ENCODE measurements around the gene FOXI3.

Gene FOXI3

DNA sequence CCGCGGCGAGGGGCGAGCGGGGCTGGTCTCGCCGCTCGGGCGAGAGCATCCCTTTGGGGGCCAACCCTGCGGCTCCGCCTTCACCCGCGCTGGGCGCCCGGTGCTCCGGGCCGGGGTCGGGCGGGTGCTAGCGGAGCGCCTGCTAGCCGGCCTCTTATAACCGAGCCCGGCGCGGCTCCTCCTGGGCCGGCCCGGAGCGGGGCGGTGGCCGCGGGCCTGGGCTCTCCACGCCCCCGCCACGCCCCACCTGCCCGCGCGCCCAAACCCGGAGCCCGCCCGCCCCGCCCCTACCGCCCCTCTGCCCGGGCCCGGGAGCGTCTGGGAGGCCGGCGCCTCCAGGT lies at the start of gene FOXI3:
TSS of gene FOXI3 (minus strand) at position 129 of the 341 bp plus-strand sequence. CDS start 158 bp downstream, outside the sequence.
- DNase-seq (ENCODE audit: low read depth, low spot score), result no peak
- H3K4me3 ChIP-seq (ENCODE audit: low read depth, low read length), result no peak within 1 kb of the TSS
- TF ChIP-seq, protein P1, sequence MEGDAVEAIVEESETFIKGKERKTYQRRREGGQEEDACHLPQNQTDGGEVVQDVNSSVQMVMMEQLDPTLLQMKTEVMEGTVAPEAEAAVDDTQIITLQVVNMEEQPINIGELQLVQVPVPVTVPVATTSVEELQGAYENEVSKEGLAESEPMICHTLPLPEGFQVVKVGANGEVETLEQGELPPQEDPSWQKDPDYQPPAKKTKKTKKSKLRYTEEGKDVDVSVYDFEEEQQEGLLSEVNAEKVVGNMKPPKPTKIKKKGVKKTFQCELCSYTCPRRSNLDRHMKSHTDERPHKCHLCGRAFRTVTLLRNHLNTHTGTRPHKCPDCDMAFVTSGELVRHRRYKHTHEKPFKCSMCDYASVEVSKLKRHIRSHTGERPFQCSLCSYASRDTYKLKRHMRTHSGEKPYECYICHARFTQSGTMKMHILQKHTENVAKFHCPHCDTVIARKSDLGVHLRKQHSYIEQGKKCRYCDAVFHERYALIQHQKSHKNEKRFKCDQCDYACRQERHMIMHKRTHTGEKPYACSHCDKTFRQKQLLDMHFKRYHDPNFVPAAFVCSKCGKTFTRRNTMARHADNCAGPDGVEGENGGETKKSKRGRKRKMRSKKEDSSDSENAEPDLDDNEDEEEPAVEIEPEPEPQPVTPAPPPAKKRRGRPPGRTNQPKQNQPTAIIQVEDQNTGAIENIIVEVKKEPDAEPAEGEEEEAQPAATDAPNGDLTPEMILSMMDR (IDR thresholded peaks at IDR 0.05; ENCODE audit: low read depth, low read length), result no peak
- in situ Hi-C loops (cut with HindIII; ENCODE audit: low sequenced_read_pairs), result no loop called here

DNA sequence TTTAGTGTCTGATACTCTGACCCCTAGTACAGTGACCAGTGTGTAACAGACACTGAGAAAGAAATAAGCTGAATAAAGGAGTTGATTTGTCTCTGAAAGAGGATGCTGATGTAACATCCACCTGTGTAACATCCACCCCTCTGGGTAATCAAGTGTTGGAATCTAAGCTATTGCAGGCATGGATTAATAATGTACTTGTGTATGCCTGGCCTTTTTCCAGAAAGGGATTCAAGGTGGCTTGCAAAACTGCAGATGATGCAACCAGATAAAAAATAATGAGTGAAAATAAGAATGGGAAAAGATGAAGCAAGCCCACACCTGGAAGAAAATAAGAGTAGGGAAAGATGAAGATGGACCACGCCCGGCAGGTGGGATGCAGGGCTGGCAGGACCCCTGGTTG lies 48.2 kb upstream of the FOXI3 start:
- in situ Hi-C loops (cut with HindIII; ENCODE audit: low sequenced_read_pairs), result no loop called here
- no peak for DNase-seq (ENCODE audit: low read depth, low spot score)
- H3K4me3 ChIP-seq (ENCODE audit: low read depth, low read length), result no peak overlapping the region
- TF ChIP-seq, protein P1 (IDR thresholded peaks at IDR 0.05; ENCODE audit: low read depth, low read length), result no peak

DNA sequence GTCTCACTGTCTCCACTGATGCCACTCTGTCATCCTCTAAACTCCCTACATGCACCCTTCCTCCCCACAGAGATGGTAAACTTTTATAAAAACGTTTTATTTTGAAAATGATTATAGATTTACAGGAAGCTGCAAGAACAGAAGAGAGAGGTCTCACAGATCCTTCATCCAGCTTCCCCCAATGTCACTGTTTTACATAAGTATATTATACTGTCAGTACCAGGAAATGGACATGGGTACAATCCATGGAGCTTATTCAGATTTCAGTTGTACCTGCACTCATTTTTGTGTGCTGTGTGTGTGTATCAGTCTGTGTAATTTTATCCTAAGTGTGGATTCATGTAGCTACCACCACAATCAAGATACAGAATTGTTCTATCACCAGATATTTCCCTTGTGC lies 46.7 kb upstream of the FOXI3 start:
- in situ Hi-C loops (cut with HindIII; ENCODE audit: low sequenced_read_pairs), result no loop called here
- TF ChIP-seq, protein P1 (IDR thresholded peaks at IDR 0.05; ENCODE audit: low read depth, low read length), result no peak
- H3K4me3 ChIP-seq (ENCODE audit: low read depth, low read length), result no peak overlapping the region
- DNase-seq (ENCODE audit: low read depth, low spot score), result no peak

DNA sequence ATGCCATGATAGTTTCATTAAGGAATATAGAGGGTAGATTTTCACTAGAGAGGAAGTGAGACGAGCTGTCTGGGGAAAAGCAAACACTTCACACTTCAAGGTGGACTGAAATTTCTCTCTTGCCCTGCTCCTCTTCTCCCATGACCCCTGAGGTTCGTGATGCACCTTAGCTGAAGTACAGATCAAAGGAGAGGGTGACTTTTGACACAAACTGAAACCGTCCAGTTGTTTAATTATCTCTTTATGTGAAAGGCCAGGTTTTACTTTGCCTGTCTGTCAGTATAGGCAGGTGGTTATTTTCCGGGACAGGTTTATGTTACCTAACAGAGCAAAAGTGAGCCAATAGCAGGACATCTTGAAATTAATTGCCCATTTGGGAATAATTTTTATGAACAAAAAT lies 41.0 kb upstream of the FOXI3 start:
- H3K4me3 ChIP-seq (ENCODE audit: low read depth, low read length), result no peak overlapping the region
- no peak for DNase-seq (ENCODE audit: low read depth, low spot score)
- TF ChIP-seq, protein P1 (IDR thresholded peaks at IDR 0.05; ENCODE audit: low read depth, low read length), result no peak
- in situ Hi-C loops (cut with HindIII; ENCODE audit: low sequenced_read_pairs), result no loop called here

DNA sequence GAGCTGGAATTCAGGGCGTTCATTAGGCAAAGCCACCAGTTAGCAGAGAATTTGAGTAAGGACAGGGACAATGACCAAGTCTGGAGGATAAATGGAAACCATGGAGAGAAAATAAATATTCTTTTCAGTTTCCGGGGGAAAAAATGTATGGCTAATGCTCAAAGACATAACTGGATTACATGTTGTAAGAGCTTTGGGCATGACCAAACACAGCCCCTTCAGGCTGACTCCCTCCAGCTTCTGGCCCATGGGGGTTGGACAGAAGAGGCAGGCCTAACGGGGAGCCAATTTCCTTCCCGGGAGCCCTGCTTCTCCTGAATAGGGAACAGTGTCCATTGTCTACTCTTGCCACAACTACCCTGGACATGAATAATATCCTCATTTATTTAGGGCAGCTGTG lies 39.5 kb upstream of the FOXI3 start:
- no peak for DNase-seq (ENCODE audit: low read depth, low spot score)
- H3K4me3 ChIP-seq (ENCODE audit: low read depth, low read length), result no peak overlapping the region
- in situ Hi-C loops (cut with HindIII; ENCODE audit: low sequenced_read_pairs), result no loop called here
- TF ChIP-seq, protein P1 (IDR thresholded peaks at IDR 0.05; ENCODE audit: low read depth, low read length), result no peak

DNA sequence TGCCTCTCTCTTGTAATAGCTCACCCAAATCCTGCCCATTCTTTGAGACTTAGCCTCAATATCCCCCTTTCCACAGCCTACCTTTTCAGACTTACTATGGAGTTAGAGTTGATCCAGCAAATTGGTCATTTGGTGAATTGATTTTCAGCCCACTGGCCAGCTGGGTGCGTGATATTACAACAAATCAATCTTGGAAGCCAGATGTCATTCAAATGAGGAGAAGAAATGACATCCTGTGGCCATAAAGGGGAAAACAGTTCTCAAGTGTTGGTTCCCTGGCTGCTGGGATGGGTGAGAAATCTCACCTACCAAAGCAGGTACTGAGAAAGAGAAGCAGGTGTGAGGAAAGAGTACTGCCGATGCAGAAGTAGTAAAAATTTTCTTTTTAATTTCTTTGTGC lies 36.7 kb upstream of the FOXI3 start:
- in situ Hi-C loops (cut with HindIII; ENCODE audit: low sequenced_read_pairs), result no loop called here
- no peak for DNase-seq (ENCODE audit: low read depth, low spot score)
- TF ChIP-seq, protein P1 (IDR thresholded peaks at IDR 0.05; ENCODE audit: low read depth, low read length), result no peak
- H3K4me3 ChIP-seq (ENCODE audit: low read depth, low read length), result no peak overlapping the region

DNA sequence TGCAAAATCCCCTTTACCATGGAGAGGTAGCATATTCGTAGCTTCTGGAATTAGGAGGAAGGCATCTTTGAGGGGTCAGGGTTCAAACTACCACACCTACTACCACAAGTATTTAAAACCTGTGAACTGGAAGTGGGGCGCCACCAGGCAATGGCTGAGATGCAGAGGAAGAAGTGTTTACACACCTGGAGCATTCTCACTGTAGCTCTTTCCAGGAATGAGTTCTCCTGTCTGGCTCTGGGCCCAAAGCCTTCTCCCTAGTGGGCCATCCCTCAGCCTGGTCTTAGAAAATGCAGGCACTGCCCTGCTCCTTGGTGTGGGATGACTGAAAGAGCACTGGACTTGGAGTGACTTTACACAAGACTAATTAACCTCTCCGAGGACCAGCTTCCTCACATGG lies 30.7 kb upstream of the FOXI3 start:
- in situ Hi-C loops (cut with HindIII; ENCODE audit: low sequenced_read_pairs), result no loop called here
- TF ChIP-seq, protein P1 (IDR thresholded peaks at IDR 0.05; ENCODE audit: low read depth, low read length), result no peak
- H3K4me3 ChIP-seq (ENCODE audit: low read depth, low read length), result no peak overlapping the region
- no peak for DNase-seq (ENCODE audit: low read depth, low spot score)

Data from astrocyte of the spinal cord (primary cell).